ENCODE measurements around the gene ABCG8. TPM values are rescaled to one million over a fixed set of nuclear protein-coding genes. Genes with fewer than 3 reads are reported as not detected.

The ABCG8 gene
- total RNA-seq, 1 experiment from 2014 or later, result 0.04 TPM

- H3K27me3 ChIP-seq, result no peaks in the 10 kb centered on the region
- H3K9me3 ChIP-seq (replicated peaks), result no peaks in the 10 kb centered on the region
- no peak overlapping the region for H3K27ac ChIP-seq
- H3K36me3 ChIP-seq, result no peaks in the 10 kb centered on the region
- no peak overlapping the region for H3K4me3 ChIP-seq
- H3K4me1 ChIP-seq, result no peaks in the 10 kb centered on the region
- DNase-seq, result no peak
Observed at GRCh38 chr2:43814711-43815110, 24.1 kb upstream of the ABCG8 start.

GRCh38 chr2:43818761-43819160, 20.0 kb upstream of the ABCG8 start:
- DNase-seq, result no peak
- no peaks in the 10 kb centered on the region for H3K27me3 ChIP-seq
- H3K4me1 ChIP-seq, result no peaks in the 10 kb centered on the region
- H3K27ac ChIP-seq, result no peak overlapping the region
- no peaks in the 10 kb centered on the region for H3K9me3 ChIP-seq (replicated peaks)
- no peak overlapping the region for H3K4me3 ChIP-seq
- no peaks in the 10 kb centered on the region for H3K36me3 ChIP-seq

- no peaks in the 10 kb centered on the region for H3K27me3 ChIP-seq
- H3K27ac ChIP-seq, result no peak overlapping the region
- no peaks in the 10 kb centered on the region for H3K9me3 ChIP-seq (replicated peaks)
- H3K36me3 ChIP-seq, result no peaks in the 10 kb centered on the region
- no peak overlapping the region for H3K4me3 ChIP-seq
- DNase-seq, result no peak
- no peaks in the 10 kb centered on the region for H3K4me1 ChIP-seq
Observed at GRCh38 chr2:43819491-43820163, 19.1 kb upstream of the ABCG8 start.

GRCh38 chr2:43822839-43823238, 15.9 kb upstream of the ABCG8 start:
- H3K27me3 ChIP-seq, result no peaks in the 10 kb centered on the region
- H3K36me3 ChIP-seq, result no peaks in the 10 kb centered on the region
- no peak for DNase-seq
- H3K4me1 ChIP-seq, result no peaks in the 10 kb centered on the region
- H3K9me3 ChIP-seq (replicated peaks), result no peaks in the 10 kb centered on the region
- H3K4me3 ChIP-seq, result no peak overlapping the region
- no peak overlapping the region for H3K27ac ChIP-seq

- Histone ChIP-seq H3K27me3 (no peaks in the 10 kb centered on the region), H3K27ac (no peak overlapping the region), H3K4me1 (no peaks in the 10 kb centered on the region), H3K9me3 (replicated peaks) (no peaks in the 10 kb centered on the region), H3K36me3 (no peaks in the 10 kb centered on the region), H3K4me3 (no peak overlapping the region)
- no peak for DNase-seq
Observed at GRCh38 chr2:43823751-43824150, 15.0 kb upstream of the ABCG8 start.

GRCh38 chr2:43824512-43824911, 14.3 kb upstream of the ABCG8 start:
- Histone ChIP-seq H3K9me3 (replicated peaks) (no peaks in the 10 kb centered on the region), H3K27me3 (no peaks in the 10 kb centered on the region), H3K4me1 (no peaks in the 10 kb centered on the region), H3K4me3 (no peak overlapping the region), H3K27ac (no peak overlapping the region), H3K36me3 (no peaks in the 10 kb centered on the region)
- DNase-seq, result no peak

GRCh38 chr2:43824951-43825493, 13.7 kb upstream of the ABCG8 start:
- Histone ChIP-seq H3K36me3 (no peaks in the 10 kb centered on the region), H3K9me3 (replicated peaks) (no peaks in the 10 kb centered on the region), H3K4me1 (no peaks in the 10 kb centered on the region), H3K27ac (no peak overlapping the region), H3K27me3 (0 out of 2 replicates have a peak, but pooled peaks cover 2% of the 10 kb centered on the region), H3K4me3 (no peak overlapping the region)
- DNase-seq, result no peak

- Histone ChIP-seq H3K36me3 (no peaks in the 10 kb centered on the region), H3K9me3 (replicated peaks) (no peaks in the 10 kb centered on the region), H3K4me1 (no peaks in the 10 kb centered on the region), H3K4me3 (no peak overlapping the region), H3K27me3 (0 out of 2 replicates have a peak, but pooled peaks cover 7% of the 10 kb centered on the region), H3K27ac (no peak overlapping the region)
- DNase-seq, result no peak
Observed at GRCh38 chr2:43825841-43826240, 12.9 kb upstream of the ABCG8 start.

GRCh38 chr2:43826305-43827250, 12.2 kb upstream of the ABCG8 start:
- Histone ChIP-seq H3K36me3 (no peaks in the 10 kb centered on the region), H3K4me1 (no peaks in the 10 kb centered on the region), H3K27me3 (0 out of 2 replicates have a peak, but pooled peaks cover 7% of the 10 kb centered on the region), H3K4me3 (no peak overlapping the region), H3K27ac (no peak overlapping the region), H3K9me3 (replicated peaks) (no peaks in the 10 kb centered on the region)
- DNase-seq, result no peak

- Histone ChIP-seq H3K9me3 (replicated peaks) (no peaks in the 10 kb centered on the region), H3K27ac (no peak overlapping the region), H3K4me3 (no peak overlapping the region), H3K27me3 (0 out of 2 replicates have a peak, but pooled peaks cover 7% of the 10 kb centered on the region), H3K4me1 (no peaks in the 10 kb centered on the region), H3K36me3 (no peaks in the 10 kb centered on the region)
- DNase-seq, result no peak
Observed at GRCh38 chr2:43831543-43832294, 7.1 kb upstream of the ABCG8 start.

- no peak for DNase-seq
- no peak overlapping the region for H3K4me3 ChIP-seq
- H3K4me1 ChIP-seq, result no peaks in the 10 kb centered on the region
- no peaks in the 10 kb centered on the region for H3K9me3 ChIP-seq (replicated peaks)
- H3K36me3 ChIP-seq, result no peaks in the 10 kb centered on the region
- 0 out of 2 replicates have a peak, but pooled peaks cover 7% of the 10 kb centered on the region for H3K27me3 ChIP-seq
- H3K27ac ChIP-seq, result no peak overlapping the region
Observed at GRCh38 chr2:43832457-43832856, 6.3 kb upstream of the ABCG8 start.

- H3K4me1 ChIP-seq, result no peaks in the 10 kb centered on the region
- no peaks in the 10 kb centered on the region for H3K36me3 ChIP-seq
- no peaks in the 10 kb centered on the region for H3K27me3 ChIP-seq
- no peaks in the 10 kb centered on the region for H3K9me3 ChIP-seq (replicated peaks)
- no peak overlapping the region for H3K4me3 ChIP-seq
- no peak for DNase-seq
- H3K27ac ChIP-seq, result no peak overlapping the region
Observed at GRCh38 chr2:43837033-43837432, 1.7 kb upstream of the ABCG8 start.

GRCh38 chr2:43837831-43838559, 776 bp upstream of the ABCG8 start:
- H3K27me3 ChIP-seq, result no peaks in the 10 kb centered on the region

More at GRCh38 chr2:43837831-43838559, 776 bp upstream of the ABCG8 start:
- no peaks in the 10 kb centered on the region for H3K9me3 ChIP-seq (replicated peaks)
- no peak for DNase-seq
- H3K36me3 ChIP-seq, result no peaks in the 10 kb centered on the region
- no peak overlapping the region for H3K27ac ChIP-seq
- no peak overlapping the region for H3K4me3 ChIP-seq
- H3K4me1 ChIP-seq, result no peaks in the 10 kb centered on the region
